ENCODE data around the gene PSME1.

Gene PSME1

GRCh38 chr14:24143511-24143910, 7.5 kb downstream of the PSME1 start:
- H3K4me3 ChIP-seq (ENCODE audit: low read length), result no peak overlapping the region
- DNase-seq (ENCODE audit: low read depth), result no peak
- no peak for TF ChIP-seq CTCF (IDR thresholded peaks at IDR 0.05; ENCODE audit: insufficient read depth, low read depth, low read length, missing control alignments)

- TF ChIP-seq CTCF (IDR thresholded peaks at IDR 0.05; ENCODE audit: insufficient read depth, low read depth, low read length, missing control alignments), result no peak
Observed at GRCh38 chr14:24144451-24144850, 8.5 kb downstream of the PSME1 start.

DNA sequence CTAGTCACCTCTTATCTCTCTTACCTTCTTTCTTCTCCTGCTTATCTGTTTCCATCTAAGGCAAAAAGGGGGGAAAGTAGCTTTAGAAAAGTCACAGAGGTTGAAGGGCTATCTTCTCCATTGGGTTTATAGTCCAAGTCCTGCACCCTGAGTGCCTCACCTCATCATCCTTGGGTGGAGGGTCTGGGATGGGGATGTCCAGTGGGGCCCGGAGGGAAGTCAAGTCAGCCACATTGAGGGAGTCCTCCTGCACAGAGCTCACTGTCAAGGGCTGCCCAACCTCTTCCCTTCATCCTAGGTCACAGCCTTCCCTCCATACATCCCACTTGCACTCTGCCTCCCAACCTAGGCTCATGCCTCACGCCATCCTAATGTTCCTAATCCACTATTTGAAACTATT, 9.2 kb downstream of the PSME1 start:
- H3K4me3 ChIP-seq (ENCODE audit: low read length), result no peak overlapping the region
- TF ChIP-seq CTCF (IDR thresholded peaks at IDR 0.05; ENCODE audit: insufficient read depth, low read depth, low read length, missing control alignments), result no peak
- no peak for DNase-seq (ENCODE audit: low read depth)

More at GRCh38 chr14:24144451-24144850, 8.5 kb downstream of the PSME1 start:
- no peak overlapping the region for H3K4me3 ChIP-seq (ENCODE audit: low read length)
- no peak for DNase-seq (ENCODE audit: low read depth)

GRCh38 chr14:24145690-24146452, 9.9 kb downstream of the PSME1 start:
- TF ChIP-seq CTCF (IDR thresholded peaks at IDR 0.05; ENCODE audit: insufficient read depth, low read depth, low read length, missing control alignments), result no peak
- peak overlapping the region; percentile 87 for H3K4me3 ChIP-seq (ENCODE audit: low read length)
- no peak for DNase-seq (ENCODE audit: low read depth)

DNA sequence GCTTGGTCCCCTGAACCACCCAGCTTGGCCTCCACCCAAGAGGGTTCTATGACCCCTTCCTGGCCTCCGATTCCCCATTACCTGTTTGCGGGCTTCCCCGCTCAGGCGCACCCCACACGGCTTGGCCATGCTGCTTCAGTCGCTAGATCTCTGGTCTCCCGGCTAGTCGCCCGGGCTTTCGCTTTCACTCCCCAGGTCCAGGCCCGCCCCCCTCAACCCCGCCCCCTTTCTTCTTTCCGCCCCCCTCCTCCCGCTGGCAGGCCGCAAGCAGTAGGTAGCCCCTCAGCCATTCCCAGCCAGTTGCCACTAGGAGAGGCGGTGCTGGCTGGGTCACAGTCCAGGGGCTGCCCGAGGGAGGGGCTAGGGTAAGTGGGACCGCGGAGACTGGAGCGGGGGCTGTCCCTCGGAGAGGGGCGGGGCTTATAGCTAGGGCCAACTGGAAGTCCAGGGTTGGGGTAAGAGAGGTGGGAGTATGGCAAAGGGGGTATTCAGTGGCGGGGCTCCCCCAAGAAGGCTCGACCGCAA, 10.5 kb downstream of the PSME1 start, which contains the start of gene PSME2:
Gene PSME2 (minus strand): TSS at position 158 of the 525 bp plus-strand sequence. CDS start 29 bp downstream, at position 129.
- no peak for TF ChIP-seq CTCF (IDR thresholded peaks at IDR 0.05; ENCODE audit: insufficient read depth, low read depth, low read length, missing control alignments)
- DNase-seq (ENCODE audit: low read depth), result peak; percentile 97
- peak within 1 kb of the TSS; percentile 87 for H3K4me3 ChIP-seq (ENCODE audit: low read length)

DNA sequence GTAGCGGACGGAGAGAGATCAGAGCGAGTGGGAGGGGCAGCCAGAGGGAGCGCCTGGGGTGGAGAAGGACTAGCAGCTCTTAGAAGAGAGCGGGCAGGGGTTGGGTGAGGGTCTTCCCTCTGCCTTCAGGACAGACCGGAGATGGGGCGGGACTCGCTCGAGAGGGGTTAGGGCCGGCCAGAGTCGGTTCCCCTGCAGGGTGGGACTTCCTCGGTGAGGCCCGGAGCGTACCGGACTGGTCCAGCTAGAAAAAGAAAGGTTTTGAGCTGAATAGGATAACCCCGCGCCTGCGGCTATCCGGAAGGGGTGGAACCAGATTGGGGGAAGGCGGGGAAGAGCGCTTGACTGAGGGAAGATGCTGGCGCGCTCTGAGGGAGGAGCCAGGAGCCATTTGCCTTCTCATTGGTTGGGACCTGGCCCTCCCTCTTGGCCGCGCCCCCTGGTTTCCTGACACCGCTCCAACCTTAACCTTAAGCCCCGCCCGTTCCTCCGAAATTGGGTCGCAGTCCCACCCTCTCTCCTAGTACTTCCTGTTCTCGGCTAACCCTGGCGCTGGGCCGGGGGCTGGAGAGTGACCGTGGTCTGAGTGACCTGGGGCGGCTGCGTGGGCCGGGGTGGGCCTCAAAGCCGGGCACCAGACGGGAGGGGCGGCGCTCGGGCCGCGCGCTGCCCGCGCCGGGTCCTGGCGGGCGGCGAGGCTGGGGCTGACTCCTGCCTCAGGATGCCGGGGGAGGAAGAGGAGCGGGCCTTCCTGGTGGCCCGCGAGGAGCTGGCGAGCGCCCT, 11.2 kb downstream of the PSME1 start, which contains the start of gene RNF31:
Gene RNF31 (plus strand): TSS at position 521 of the 783 bp plus-strand sequence. CDS start 201 bp downstream, at position 722.
- DNase-seq (ENCODE audit: low read depth), result peak; percentile 100
- TF ChIP-seq CTCF (IDR thresholded peaks at IDR 0.05; ENCODE audit: insufficient read depth, low read depth, low read length, missing control alignments), result no peak
- H3K4me3 ChIP-seq (ENCODE audit: low read length), result peak within 1 kb of the TSS; percentile 87
